RPMI8226 (cell line): ENCODE measurements around the gene INHBE.
"Not testable (repeated sequence)": the region's sequence is repeated elsewhere in the genome, so short reads cannot be mapped to it uniquely, and the experiment has no call there.

Experiments
- DNase-seq: peaks from one replicate; pipeline ENCODE4 v3.0.0-alpha.2; 2015

Gene INHBE

GRCh38 chr12:57441846-57442427 lies 13.2 kb upstream of the INHBE start:
- no peak for DNase-seq

- not testable (repeated sequence) for DNase-seq
These were observed 10.8 kb upstream of the INHBE start for GRCh38 chr12:57444337-57444736.

- DNase-seq = no peak
These were observed 10.4 kb upstream of the INHBE start for GRCh38 chr12:57444744-57445143.

GRCh38 chr12:57446292-57446960 lies 8.7 kb upstream of the INHBE start:
- DNase-seq = no peak

GRCh38 chr12:57448669-57449068 lies 6.4 kb upstream of the INHBE start:
- DNase-seq = no peak

GRCh38 chr12:57449375-57449774 lies 5.7 kb upstream of the INHBE start:
- no peak for DNase-seq

GRCh38 chr12:57450057-57450456 lies 5.0 kb upstream of the INHBE start:
- no peak for DNase-seq

- no peak for DNase-seq
These were observed 3.8 kb upstream of the INHBE start for GRCh38 chr12:57451233-57451778.

GRCh38 chr12:57452181-57452936 lies 2.7 kb upstream of the INHBE start:
- DNase-seq = no peak

GRCh38 chr12:57452937-57453509 lies 2.1 kb upstream of the INHBE start:
- peak; percentile 69 for DNase-seq

GRCh38 chr12:57454213-57454565 lies 918 bp upstream of the INHBE start:
- no peak for DNase-seq

- no peak for DNase-seq
These were observed 452 bp downstream of the INHBE start for GRCh38 chr12:57455374-57456144.

GRCh38 chr12:57456145-57456700 lies 1.1 kb downstream of the INHBE start:
- peak; percentile 72 for DNase-seq

- no peak for DNase-seq
These were observed 1.8 kb downstream of the INHBE start for GRCh38 chr12:57456737-57457490.

GRCh38 chr12:57458665-57459054 lies 3.6 kb downstream of the INHBE start:
- DNase-seq = no peak

- DNase-seq = peak; percentile 93
These were observed 4.1 kb downstream of the INHBE start for GRCh38 chr12:57459055-57459749.

GRCh38 chr12:57459750-57460467 lies 4.8 kb downstream of the INHBE start, which contains the start of gene GLI1:
Gene GLI1, plus strand, starts transcription at chr12:57459785. Its CDS starts 3,907 bp downstream, at chr12:57463692.
- DNase-seq = no peak

GRCh38 chr12:57460468-57460784 lies 5.3 kb downstream of the INHBE start:
- peak; percentile 62 for DNase-seq

GRCh38 chr12:57460841-57461275 lies 5.8 kb downstream of the INHBE start:
- DNase-seq = no peak

GRCh38 chr12:57461276-57461916 lies 6.3 kb downstream of the INHBE start:
- DNase-seq = peak; percentile 28
